NCI-H524 (cell line): ENCODE measurements around the gene LDLR.

Experiments
- DNase-seq, 2 experiments: peaks; one replicate each; lab custom pipeline; 2025; lab: John Stamatoyannopoulos, UW

The LDLR gene

DNA sequence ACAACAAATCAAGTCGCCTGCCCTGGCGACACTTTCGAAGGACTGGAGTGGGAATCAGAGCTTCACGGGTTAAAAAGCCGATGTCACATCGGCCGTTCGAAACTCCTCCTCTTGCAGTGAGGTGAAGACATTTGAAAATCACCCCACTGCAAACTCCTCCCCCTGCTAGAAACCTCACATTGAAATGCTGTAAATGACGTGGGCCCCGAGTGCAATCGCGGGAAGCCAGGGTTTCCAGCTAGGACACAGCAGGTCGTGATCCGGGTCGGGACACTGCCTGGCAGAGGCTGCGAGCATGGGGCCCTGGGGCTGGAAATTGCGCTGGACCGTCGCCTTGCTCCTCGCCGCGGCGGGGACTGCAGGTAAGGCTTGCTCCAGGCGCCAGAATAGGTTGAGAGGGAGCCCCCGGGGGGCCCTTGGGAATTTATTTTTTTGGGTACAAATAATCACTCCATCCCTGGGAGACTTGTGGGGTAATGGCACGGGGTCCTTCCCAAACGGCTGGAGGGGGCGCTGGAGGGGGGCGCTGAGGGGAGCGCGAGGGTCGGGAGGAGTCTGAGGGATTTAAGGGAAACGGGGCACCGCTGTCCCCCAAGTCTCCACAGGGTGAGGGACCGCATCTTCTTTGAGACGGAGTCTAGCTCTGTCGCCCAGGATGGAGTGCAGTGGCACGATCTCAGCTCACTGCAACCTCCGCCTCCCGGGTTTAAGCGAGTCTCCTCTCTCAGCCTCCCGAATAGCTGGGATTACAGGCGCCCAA lies at the start of gene LDLR:
Gene LDLR (plus strand): TSS at position 210 of the 760 bp plus-strand sequence. CDS start 86 bp downstream, at position 296.
- peak in 1 of 2 experiments; percentile 30 for DNase-seq

DNA sequence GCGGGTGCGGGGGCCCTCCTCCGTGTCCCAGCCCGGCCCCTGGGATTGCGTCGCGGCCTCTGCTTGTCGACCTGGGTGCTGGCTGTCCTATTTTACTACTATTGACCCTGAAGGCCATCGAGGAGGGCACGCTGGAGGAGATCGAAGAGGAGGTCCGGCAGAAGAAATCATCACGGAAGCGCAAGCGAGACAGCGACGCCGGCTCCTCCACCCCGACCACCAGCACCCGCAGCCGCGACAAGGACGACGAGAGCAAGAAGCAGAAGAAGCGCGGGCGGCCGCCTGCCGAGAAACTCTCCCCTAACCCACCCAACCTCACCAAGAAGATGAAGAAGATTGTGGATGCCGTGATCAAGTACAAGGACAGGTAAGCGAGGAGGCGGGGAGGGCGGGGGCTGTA lies 48.1 kb upstream of the LDLR start:
- DNase-seq, result no peak

DNA sequence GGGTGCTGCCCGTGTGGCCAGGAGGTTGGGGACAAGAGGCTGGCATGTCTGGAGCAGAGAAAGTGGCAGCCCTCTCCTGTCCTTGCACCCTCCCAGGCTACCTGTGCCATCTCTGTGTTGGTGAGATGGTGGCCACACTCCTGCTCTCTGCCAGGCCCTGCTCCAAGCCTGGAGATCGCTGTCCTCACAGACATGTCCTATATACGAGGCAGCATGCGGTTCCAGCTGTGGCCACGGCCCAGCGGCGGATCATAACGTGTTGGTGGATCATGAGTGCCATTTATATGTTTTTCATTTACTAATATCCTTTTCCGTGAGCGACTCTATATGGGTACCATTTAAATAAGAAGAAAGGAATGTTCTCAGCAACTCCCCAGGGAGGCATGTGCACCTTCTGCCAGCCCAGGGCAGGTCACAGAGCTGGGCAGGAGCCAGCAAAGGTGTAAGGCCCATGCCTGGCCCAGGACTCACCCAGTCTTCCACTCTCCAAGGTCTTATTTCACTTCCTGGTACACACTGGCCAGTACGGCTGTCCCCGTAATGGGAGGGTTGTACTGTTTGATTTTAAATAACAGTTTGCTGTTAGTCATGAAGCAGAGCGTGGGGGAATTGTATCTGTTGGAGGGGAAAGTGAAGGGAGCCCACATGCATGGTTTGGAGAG lies 47.2 kb upstream of the LDLR start:
- no peak for DNase-seq

DNA sequence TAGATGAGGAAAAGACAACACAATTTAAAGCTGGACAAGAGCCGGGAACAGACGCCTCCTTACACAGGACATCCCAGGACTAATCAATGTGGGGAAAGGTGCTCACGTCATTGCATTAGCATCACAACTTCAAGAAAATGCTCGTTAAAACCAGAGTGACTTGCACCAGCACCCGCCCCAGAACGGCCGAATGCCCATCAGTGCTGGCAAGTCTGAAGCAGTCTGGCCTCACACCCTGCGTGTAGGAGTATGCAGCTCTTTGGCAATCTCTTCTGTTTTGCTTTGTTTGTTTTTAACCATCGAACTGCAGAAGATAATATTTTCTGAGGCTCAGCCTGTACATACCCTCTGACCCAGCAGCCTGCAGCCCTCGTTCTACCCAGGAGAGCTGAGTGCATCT lies 44.8 kb upstream of the LDLR start:
- no peak for DNase-seq

DNA sequence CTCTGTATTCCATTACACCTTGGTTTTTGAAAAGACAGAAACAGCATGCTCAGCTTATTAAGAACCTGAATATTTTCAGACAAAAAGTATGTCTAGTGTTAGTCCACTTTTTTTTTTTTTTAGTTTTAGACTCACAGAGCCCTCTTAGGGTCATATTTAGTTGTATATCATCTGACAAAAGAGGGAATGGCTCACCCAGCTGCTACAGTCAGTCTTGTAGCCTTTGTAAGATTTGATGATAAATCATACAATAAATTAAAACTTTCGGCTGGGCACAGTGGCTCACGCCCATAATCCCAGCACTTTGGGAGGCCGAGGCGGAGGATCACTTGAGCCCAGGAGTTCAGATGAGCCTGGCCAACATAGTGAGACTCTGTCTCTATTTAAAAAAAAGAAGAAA lies 43.7 kb upstream of the LDLR start:
- no peak for DNase-seq

DNA sequence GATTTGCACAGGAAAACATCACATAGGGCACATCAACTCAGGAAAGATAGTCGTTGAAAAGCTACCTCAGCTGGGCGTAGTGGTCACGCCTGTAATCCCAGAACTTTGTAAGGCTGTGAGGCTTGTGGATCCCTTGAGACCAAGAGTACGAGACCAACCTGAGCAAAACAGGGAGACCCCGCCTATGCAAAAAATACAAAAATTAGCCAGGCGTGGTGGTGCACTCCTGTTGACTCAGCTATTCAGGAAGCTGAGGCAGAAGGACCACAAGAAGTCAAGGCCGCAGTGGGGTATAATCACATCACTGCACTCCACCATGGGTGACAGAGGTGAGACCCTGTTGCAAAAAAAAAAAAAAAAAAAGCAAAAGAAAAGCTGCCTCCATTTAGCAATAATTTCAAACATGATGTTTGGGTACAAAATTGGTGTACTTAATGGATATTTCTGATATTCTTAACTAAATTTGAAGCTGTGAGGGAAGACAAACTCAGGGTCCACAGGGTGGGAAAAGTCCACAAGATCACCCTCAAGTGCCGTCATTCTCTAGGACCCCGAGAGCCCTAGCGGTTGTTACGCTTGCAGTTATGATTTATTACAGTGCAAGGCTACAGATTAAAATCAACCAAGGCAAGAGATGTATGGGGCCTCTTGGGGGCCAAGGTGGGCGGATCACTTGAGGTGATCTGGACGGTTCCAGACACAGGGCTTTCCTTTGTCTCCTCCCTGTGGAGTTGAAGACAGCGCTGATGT lies 42.5 kb upstream of the LDLR start:
- DNase-seq, result no peak

DNA sequence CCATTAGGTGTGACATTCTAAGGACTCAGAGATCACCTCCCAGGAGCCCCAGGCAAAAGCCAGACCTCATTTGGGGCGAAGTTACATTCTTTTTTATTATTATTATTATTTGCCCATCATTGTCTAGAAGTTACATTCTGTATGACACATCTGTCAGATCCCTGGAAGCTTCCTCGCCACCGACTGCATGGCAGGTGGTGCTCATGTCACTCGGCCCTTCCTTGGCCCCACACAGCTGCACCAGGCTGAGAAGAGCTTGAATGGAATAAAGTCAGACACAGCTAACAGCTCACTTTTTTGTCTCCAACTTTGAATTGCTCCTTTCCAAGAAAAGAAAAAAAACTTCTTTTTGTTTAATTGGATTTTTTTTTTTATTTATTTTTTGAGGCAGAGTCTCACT lies 41.4 kb upstream of the LDLR start:
- DNase-seq, result no peak

DNA sequence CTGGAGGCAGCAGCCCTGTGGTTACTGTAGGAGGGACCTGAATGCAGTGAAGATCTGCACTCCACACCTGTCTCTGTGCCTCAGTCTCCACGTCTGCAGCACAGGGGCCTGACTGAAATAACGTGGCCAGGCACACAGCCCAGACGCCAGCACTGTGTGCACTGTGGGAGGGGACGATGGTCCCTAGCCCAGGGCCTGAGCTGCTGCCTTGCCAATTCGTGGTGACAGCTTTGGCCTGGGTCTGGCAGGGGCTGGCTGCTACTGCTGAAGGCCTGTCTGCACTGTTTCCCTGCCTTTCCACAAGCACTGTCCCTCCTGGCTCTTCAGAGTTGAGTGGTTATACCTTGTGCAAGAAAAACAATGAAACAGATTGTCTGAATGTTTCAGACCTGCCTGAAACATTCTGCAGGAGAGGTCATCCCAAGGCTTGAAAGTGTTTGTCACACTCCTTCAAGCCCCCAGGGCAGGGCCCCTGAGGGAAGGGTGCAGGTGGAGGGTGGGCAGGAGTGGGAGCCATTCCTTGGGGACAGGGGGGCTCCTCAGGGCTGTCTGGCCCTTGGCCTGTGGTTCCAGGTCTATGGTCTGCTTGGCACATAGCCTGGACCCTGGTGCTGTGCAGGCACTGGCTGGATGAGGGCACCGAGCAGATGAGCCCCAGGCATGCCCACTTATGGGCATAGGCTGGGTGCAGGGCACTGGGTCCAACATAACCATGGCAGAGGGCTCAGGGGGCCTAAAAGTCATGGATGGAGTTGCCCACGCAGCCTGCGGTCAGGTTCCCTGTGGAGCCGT lies 38.7 kb upstream of the LDLR start:
- no peak for DNase-seq

DNA sequence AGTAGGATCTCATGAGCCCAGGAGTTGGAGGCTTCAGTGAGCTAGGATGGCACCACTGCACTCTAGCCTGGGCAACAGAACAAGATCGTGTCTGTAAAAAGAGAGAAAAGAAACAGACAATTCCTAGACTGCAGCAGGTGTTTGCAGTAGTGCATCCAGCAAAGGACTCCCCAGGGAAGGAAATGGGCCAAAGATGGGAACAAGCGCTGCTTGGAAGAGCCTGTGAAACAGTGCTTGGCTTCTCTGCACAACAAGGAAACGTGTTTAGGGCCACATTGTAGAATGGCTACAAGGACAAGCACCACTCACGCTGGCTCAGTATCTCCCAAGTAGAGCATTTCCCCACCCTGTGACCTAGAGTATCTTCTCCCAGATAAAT lies 35.5 kb upstream of the LDLR start:
- DNase-seq, result no peak

DNA sequence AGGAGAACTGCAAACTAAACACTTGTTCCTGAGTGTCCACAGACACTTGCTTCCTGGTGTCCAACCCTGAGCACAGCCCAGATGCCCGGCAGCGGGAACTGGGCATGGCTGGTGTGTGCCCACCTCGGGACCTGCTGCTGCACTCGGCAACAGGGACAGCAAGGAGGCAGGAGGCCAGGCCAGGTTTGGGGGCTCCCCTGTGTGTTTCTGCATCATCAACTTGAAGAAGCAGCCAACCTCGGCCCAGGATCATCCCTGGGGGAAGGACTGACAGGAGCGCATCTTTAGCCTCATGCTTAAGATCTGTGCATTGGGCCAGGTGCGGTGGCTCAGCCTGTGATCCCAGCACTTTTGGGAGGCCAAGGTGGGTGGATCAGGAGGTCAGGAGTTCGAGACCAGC lies 35.1 kb upstream of the LDLR start:
- no peak for DNase-seq

DNA sequence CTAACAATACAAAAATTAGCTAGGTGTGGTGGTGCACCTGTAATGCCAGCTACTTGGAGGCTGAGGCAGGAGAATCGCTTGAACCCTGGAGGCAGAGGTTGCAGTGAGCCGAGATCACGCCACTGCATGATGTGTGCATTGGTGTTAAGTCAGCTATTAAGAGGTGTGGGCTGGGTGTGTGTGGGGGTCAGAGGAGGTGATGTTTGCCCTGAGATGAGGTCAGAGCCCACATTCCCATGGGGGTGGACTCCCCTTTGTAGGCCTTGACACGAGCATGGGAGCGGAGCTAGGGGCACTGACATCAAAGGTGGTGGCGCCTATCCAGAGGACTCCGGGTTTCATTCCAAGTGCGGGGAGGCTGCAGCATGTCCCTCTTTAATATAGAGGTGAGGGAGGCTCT lies 34.6 kb upstream of the LDLR start:
- DNase-seq, result no peak

DNA sequence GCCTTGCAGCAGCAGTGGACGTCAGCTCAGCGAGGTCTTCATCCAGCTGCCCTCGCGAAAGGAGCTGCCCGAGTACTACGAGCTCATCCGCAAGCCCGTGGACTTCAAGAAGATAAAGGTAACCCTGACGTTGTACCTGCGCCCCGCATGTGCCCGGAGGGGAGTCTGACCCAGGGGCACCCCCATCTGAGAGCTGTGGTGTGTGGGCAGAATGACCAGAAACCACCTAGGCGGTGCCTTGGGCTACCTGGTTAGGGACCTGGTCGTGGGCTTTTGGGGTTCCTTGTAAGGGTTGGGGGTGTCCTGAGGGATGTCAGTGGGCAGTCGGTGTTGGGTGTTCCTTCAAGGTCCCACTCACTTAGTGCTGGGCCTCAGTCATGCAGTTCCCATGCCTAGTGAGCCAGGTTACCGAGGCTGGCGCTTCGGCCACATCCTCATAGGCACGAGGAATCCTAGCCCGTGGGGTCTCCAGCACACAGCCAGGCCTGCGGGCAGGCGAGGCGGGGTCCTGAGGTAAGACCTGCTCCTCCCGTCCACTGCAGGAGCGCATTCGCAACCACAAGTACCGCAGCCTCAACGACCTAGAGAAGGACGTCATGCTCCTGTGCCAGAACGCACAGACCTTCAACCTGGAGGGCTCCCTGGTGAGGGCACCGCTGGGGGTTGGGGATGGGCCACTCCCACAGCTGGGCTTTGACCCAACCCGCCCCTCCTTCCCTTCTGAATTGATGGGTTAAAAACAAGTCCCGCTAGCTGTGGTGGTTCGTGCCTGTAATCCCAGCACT lies 30.8 kb upstream of the LDLR start:
- no peak for DNase-seq

DNA sequence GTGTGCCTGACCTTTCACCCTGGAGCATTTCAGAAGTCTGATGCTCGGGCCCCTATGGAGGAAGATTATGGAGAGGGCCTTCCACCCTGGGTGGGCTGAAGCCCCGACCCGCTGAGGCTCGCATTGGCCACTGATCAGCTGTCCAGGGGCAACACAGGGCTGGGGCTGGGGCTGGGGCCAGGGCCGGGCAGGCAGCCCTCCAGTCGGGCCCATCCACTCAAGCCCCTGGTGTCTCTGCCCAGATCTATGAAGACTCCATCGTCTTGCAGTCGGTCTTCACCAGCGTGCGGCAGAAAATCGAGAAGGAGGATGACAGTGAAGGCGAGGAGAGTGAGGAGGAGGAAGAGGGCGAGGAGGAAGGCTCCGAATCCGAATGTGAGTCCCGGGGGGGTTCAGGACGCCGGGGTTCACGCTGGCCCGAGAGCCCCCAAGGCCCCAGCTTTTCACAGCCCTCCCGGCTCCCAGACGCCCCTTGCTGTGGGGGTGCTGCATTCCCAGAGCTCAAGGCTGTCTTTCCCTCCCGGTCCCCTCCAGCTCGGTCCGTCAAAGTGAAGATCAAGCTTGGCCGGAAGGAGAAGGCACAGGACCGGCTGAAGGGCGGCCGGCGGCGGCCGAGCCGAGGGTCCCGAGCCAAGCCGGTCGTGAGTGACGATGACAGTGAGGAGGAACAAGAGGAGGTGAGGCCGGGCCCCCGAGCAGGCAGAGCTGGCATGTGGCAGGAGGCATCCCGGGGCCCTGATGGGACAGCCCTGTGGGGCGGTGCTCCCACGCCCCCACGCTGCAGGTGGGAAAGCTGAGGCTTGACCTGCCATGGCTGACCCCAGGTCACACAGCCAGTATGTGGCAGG lies 29.5 kb upstream of the LDLR start:
- DNase-seq, result no peak

DNA sequence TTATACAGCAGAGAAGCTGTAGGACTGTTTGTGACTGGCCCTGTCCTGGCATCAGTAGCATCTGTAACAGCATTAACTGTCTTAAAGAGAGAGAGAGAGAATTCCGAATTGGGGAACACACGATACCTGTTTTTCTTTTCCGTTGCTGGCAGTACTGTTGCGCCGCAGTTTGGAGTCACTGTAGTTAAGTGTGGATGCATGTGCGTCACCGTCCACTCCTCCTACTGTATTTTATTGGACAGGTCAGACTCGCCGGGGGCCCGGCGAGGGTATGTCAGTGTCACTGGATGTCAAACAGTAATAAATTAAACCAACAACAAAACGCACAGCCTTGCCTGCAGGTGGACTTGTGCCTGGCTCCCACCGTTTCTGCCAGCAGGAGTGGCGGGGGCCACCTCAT lies 27.3 kb upstream of the LDLR start:
- DNase-seq, result no peak

DNA sequence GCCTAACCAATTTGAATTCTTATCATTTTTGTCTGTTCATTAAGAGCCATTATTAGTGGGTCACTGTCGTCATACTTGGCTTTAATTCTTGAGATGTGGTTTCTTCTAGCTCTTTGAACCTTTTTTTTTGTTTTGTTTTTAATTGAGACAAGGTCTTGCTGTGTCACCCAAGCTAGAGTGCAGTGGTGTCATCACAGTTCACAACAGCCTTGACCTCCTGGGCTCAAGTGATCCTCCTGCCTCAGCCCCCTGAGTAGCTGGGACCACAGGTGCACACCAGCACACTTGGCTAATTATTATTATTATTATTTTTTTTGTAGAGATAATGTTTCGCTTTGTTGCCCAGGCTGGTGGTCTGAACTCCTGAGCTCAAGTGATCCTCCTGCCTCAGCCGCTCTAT lies 25.8 kb upstream of the LDLR start:
- DNase-seq, result no peak

DNA sequence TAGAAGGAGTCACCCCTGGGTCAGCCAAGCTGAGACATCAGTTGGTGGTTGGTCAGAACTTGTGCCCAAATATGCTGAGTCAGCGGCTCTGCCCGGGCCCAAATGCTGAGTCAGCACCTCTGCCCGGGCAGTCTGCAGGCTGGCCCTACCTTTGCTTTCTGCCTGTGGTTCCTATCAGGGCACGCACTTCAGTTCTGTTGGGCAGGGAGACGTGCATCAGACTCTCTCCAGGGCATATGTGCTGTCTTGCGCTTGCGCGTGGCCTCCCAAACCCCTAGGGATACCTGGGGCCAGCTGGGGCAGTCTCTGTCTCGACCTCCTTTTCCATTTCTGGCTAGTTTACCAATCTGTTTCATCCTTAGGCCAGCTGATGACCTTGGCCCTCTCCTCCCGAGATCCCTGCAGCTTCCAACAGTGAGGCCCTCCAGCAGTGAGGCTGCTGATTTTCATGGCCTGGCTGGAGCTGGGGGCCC lies 24.4 kb upstream of the LDLR start:
- DNase-seq, result no peak

DNA sequence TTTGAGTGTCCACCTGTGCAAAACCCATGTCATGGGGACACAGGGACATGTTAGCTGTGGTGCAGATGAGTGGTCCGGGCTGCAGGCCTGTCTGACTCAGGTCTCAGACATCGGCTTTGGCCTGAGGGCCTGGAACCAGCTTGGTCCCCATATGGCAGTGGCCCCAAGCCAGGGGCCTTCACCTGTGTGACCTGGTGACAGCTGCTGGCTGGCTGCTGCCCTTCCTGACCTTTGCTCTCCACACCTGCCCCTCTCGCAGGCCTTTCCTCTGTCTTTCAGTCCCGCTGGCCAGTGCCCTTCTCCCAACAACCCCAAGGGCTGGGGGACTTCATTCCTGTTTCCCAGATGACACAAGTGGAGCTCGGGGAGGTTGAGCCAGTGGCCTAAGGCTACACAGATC lies 22.9 kb upstream of the LDLR start:
- DNase-seq, result no peak

DNA sequence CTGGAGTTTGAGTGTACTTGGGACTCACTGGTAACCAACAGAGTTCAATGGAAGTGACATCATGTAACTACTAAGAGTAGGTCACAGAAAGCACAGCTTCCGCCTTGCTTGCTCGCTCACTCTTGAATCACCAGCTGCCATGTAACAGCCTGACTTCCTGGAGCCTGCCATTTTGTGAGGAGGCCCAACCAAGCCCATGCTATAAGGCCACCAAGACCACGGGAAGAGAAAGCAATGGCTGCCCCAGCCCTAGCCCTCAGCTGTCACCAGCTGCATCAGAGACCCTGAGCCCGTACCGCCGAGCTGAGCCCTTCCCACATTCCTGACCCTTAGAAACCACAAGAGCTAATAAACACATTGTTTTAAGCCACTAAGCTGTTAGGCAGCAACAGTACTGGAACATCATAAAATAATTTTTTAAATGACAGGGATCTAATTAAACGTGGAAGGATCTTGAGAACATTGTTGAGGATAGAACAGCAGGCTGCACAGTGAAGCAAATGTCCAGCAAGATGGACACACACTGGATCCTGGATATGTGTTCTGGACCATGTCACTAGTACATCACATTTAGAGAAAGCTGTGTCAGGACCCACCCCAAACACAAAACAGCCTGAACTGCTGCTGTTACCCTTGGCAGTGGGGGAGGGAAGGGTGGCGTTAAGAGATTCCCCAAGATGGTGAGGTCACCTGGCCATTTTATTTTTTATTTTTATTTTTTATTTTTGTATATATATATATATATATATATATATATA lies 21.7 kb upstream of the LDLR start:
- no peak for DNase-seq

DNA sequence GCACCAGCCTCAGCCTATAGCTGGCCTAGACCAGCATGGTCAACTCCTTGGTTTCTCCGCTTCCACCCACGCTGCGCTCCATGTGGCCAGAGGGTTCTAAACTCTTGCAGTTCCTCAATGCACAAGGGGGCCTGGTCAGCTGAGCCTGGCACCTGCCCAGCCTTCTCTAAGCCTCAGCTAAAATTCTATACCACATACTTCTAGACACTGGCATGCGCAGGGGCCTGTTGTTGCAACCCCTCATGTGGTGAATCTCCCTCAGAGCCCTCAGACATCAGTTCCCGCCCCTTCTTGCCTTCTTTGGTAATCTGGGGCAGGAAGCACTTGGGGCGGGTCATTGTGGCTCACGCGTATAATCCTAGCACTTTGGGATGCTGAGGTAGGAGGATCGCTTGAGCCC lies 19.7 kb upstream of the LDLR start:
- no peak for DNase-seq

DNA sequence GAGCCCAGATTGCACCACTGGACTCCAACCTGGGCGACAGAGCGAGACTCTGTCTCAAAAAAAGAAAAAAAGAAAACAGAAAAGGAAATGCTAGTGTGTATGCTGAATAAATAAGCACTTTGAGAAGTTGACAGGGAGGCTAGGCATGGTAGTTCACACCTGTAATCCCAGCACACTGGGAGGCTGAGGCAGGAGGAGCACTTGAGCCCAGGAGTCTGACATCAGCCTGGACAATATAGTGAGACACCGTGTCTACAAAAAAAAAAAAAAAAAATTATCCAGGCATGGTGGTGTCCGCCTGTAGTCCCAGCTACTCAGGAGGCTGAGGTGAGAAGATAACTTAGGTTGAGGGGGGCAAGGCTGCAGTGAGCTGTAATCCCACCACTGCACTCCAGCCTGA lies 19.1 kb upstream of the LDLR start:
- no peak for DNase-seq
